Loucy (cell line): ENCODE data around the gene ZFYVE28.
A peak's percentile ranks its signal among the peaks of the same experiment; 100 is the strongest.

ENCODE experiments used
- H2AFZ ChIP-seq: fragments of 200-600 bp; sonication (generic); 2 replicates; pipeline ENCODE4 v1.6.0; 2016; ENCODE audit warnings: antibody characterized with exemption, mild to moderate bottlenecking, low read length, moderate library complexity
- H3F3A ChIP-seq: fragments of 200-600 bp; 2 replicates; pipeline ENCODE4 v1.6.0; 2016; ENCODE audit warnings: antibody characterized with exemption, low read depth, mild to moderate bottlenecking
- H3K27me3 ChIP-seq: fragments of 200-600 bp; sonication (generic); 2 replicates; pipeline ENCODE4 v1.6.1; 2014; ENCODE audit warnings: low read length, mild to moderate bottlenecking; ENCODE audit not compliant: insufficient read depth, poor library complexity, severe bottlenecking
- H3K36me3 ChIP-seq: fragments of 200-600 bp; sonication (generic); 2 replicates; pipeline ENCODE4 v1.6.1; 2016; ENCODE audit warnings: low read length; ENCODE audit not compliant: insufficient read depth
- H3K4me1 ChIP-seq: fragments of 200-600 bp; sonication (generic); 2 replicates; pipeline ENCODE4 v1.5.1; 2014; ENCODE audit warnings: low read length, mild to moderate bottlenecking; ENCODE audit not compliant: insufficient read depth, poor library complexity, severe bottlenecking
- H3K4me2 ChIP-seq: fragments of 200-600 bp; sonication (generic); 2 replicates; pipeline ENCODE4 v1.6.0; 2014; ENCODE audit warnings: antibody characterized with exemption, low read length, low read depth, mild to moderate bottlenecking; ENCODE audit not compliant: poor library complexity, severe bottlenecking
- H3K4me3 ChIP-seq: fragments of 200-600 bp; sonication (generic); 2 replicates; pipeline ENCODE4 v1.5.1; 2014; ENCODE audit warnings: low read length, mild to moderate bottlenecking, mixed read lengths; ENCODE audit not compliant: poor library complexity, severe bottlenecking
- H3K79me2 ChIP-seq: fragments of 200-600 bp; sonication (generic); 2 replicates; pipeline ENCODE4 v1.6.1; 2014; ENCODE audit warnings: low read length; ENCODE audit not compliant: insufficient read depth
- H3K9ac ChIP-seq: fragments of 200-600 bp; sonication (generic); 2 replicates; pipeline ENCODE4 v1.6.0; 2014; ENCODE audit warnings: mild to moderate bottlenecking, low read depth, low read length, moderate library complexity; ENCODE audit not compliant: poor library complexity, severe bottlenecking
- H3K9me2 ChIP-seq: fragments of 200-600 bp; sonication (generic); replicated peaks from 2 replicates; pipeline ENCODE4 v1.6.1; 2016; ENCODE audit warnings: low read depth, low read length, mixed read lengths
- H3K9me3 ChIP-seq: fragments of 200-600 bp; sonication (generic); 2 replicates; pipeline ENCODE4 v1.6.1; 2014; ENCODE audit warnings: mild to moderate bottlenecking, antibody characterized with exemption, low read length, low read depth; ENCODE audit not compliant: insufficient read depth
- H4K20me1 ChIP-seq: fragments of 200-600 bp; sonication (generic); 2 replicates; pipeline ENCODE4 v1.6.0; 2014; ENCODE audit warnings: antibody characterized with exemption, low read length, mild to moderate bottlenecking; ENCODE audit not compliant: insufficient read depth, poor library complexity, severe bottlenecking
- EZH2phosphoT487 ChIP-seq: fragments of 200-600 bp; IDR thresholded peaks from 2 replicates; pipeline ENCODE4 v1.6.1; 2018; ENCODE audit warnings: antibody characterized with exemption, mild to moderate bottlenecking, moderate library complexity, borderline replicate concordance
- TF ChIP-seq, protein P1 (sequence below): fragments of 200-600 bp; sonication (generic); conservative IDR thresholded peaks from 2 replicates; pipeline ENCODE4 v1.5.1; 2014; ENCODE audit warnings: mild to moderate bottlenecking, antibody characterized with exemption, low read length

Gene ZFYVE28

DNA sequence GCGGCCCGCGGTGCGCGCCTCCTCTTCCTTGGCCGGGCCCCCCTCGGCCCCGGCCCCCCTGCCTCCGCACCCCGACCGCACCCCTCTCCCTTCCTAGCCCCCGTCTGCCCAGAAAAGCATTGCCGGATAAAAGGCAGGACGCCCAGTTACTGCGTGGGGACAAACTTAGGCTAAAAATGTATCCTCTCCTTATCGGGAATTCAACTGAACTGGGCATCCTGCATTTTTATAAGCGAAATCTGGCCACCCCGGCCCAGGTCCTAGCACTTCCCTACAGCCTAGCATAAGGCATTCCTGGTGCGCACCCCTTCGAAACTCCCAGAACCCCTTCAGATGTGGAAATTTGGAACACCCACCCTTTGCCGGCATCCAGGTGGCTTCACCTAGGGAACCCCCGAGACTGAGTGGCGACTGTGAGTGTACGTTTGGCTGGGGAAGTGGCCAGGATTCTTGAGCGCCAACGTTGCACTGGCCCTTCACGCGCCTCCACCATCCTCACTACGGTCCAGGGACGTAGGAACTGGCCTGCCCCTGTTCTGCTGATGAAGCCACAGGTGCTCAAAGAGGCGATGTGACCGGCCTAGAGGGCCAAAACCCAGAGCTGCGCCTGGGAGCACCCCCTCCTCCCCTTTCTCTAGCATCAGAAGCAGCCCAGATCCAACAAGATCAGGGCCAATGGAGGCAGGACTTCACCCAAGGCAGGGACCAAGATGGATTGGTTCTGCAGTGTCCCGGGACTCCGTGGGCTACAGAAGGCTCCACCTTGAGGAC is 44.7 kb upstream of the ZFYVE28 start:
- Histone ChIP-seq H3K27me3 (peaks cover 6% of the 10 kb centered on the region), H4K20me1 (no peaks in the 10 kb centered on the region), H3K9ac (no peak overlapping the region), H3K4me1 (peaks cover 6% of the 10 kb centered on the region), H3K79me2 (peaks cover 8% of the 10 kb centered on the region), H3K4me3 (peak overlapping the region; percentile 68), H3K4me2 (peak overlapping the region; percentile 68), H3K36me3 (no peaks in the 10 kb centered on the region), H3F3A (no peaks in the 10 kb centered on the region), H2AFZ (peak overlapping the region; percentile 78; the same call in 1 of the 2 replicates), H3K9me2 (no peaks in the 10 kb centered on the region), H3K9me3 (no peaks in the 10 kb centered on the region)
- TF ChIP-seq, protein P1, sequence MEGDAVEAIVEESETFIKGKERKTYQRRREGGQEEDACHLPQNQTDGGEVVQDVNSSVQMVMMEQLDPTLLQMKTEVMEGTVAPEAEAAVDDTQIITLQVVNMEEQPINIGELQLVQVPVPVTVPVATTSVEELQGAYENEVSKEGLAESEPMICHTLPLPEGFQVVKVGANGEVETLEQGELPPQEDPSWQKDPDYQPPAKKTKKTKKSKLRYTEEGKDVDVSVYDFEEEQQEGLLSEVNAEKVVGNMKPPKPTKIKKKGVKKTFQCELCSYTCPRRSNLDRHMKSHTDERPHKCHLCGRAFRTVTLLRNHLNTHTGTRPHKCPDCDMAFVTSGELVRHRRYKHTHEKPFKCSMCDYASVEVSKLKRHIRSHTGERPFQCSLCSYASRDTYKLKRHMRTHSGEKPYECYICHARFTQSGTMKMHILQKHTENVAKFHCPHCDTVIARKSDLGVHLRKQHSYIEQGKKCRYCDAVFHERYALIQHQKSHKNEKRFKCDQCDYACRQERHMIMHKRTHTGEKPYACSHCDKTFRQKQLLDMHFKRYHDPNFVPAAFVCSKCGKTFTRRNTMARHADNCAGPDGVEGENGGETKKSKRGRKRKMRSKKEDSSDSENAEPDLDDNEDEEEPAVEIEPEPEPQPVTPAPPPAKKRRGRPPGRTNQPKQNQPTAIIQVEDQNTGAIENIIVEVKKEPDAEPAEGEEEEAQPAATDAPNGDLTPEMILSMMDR, result no peak
- TF ChIP-seq EZH2phosphoT487, result no peak

DNA sequence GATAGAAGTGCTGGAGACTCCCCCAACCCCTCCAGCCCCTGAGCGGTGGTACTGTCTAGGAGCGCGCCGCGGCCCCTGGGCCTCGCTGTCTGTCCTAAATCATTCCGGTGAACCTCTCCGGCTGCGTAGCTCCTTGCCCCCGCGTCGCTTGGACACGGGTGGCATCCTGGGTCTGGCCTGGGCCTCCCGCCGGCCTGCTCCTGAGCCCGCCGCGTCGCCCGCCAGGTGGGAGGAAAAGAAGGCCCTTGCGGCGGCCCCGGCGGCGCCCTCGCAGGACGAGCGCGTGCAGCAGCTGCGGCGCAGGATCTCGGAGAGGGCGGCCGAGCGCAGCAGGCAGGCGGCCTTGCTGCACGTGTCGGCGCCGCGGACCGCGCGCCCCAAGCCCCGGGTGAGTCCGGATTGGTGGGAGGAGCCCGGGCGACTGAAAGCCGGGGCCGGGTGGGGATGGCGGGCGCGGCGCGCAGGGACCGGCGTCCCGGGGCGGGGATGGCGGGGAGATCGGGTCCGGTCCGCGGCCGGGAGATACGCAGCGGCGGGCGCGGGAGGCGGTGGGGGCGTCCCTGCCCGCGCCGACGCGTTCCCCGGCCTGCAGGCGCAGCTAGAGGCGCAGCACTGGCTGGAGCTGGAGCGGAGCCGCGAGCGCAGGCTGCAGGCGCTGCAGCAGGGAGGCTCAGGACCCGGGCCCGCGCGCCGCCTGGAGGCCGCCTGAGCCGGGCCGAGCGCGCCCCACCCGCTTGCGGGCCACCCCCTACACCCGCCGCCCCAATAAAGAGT is 44.0 kb upstream of the ZFYVE28 start:
- TF ChIP-seq, protein P1, result peak; percentile 40
- TF ChIP-seq EZH2phosphoT487, result no peak
- Histone ChIP-seq H3K4me2 (peak overlapping the region; percentile 68), H3K27me3 (peaks cover 6% of the 10 kb centered on the region), H3K36me3 (no peaks in the 10 kb centered on the region), H3K9me2 (no peaks in the 10 kb centered on the region), H3K4me3 (peak overlapping the region; percentile 68), H3K9me3 (no peaks in the 10 kb centered on the region), H3F3A (no peaks in the 10 kb centered on the region), H2AFZ (peak overlapping the region; percentile 78; the same call in 1 of the 2 replicates), H3K79me2 (peaks cover under 1% of the 10 kb centered on the region; the same call in 1 of the 2 replicates), H3K4me1 (no peaks in the 10 kb centered on the region), H4K20me1 (no peaks in the 10 kb centered on the region), H3K9ac (no peak overlapping the region)

DNA sequence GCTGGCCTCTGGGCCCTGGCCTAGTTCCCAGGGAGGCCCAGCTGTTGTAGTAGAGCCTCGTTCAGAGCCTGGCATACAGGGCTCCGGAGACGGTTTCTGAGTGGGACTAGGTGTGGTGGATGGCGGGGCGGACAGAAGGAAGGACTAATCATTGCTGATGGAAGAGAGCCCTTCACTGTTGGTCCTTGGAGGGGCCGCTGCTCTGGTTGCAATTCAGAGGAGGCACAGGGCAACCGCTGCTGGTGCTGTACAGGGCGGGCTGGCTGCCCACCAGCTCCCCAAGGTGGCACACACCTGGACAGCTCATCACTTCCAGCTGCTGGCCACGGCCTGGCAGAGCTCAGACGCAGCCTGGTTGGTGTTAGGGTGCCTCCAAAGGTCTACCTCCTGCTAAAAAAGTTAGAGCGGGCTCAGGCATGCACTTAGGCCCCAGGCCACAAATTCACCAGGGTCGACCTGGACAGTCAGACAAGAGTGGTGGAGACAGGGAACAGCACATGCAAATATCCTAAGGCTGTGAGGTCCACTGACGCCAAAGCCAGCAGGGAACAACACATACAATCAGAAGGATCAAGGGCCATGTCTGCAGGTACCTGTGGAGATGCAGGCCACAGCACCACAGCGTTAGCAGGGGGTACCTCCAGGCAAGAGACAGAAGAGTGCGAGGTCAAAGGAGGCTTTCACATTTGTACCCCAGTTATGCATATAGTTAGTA is 43.0 kb upstream of the ZFYVE28 start:
- Histone ChIP-seq H3F3A (no peaks in the 10 kb centered on the region), H3K4me3 (no peak overlapping the region), H3K36me3 (no peaks in the 10 kb centered on the region), H3K9ac (no peak overlapping the region), H3K79me2 (no peaks in the 10 kb centered on the region), H3K9me3 (no peaks in the 10 kb centered on the region), H3K4me1 (no peaks in the 10 kb centered on the region), H3K27me3 (peaks cover 6% of the 10 kb centered on the region), H3K9me2 (no peaks in the 10 kb centered on the region), H4K20me1 (no peaks in the 10 kb centered on the region), H3K4me2 (no peak overlapping the region), H2AFZ (no peak overlapping the region)
- TF ChIP-seq, protein P1, result no peak
- no peak for TF ChIP-seq EZH2phosphoT487
